ENCODE data around the gene CROCC2.

DNA sequence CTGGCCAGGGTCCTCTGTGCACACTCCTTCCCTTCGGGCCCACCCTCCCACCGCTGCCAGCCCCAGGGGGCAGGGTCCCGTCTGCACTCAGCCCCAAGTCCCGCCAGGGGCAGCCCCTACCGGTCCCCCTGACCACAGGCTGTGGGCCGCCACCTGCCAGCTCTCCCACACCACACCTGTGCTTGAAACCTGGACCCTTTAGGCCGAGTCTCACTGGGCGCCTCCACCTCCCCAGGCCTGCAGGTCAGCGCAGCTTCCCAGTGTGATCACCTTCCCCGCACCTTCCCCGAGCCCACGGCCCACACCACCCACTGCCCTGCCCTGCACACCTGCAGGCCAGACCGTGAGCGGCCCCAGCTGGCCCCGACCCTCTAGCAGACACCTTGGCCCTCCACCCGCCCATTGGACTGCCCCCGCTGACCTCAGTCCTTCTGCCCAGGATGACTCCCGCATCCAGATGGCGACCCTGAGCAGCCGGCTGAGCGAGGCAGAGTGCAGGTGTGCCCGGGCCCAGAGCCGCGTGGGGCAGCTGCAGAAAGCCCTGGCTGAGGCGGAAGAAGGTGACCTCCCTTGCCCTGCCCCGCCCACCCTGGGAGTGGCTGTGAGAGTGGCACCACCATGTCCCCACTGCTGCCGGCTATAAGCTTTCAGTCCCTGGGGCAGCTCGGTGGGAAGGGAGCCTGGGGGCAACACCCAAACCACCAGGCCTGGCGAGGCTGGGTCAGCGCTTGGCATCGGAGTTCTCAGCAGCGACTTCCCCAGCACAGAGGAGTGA lies 61.0 kb downstream of the CROCC2 start:
- TF ChIP-seq POLR2A (IDR thresholded peaks at IDR 0.05): no peak
- TF ChIP-seq, protein P1, sequence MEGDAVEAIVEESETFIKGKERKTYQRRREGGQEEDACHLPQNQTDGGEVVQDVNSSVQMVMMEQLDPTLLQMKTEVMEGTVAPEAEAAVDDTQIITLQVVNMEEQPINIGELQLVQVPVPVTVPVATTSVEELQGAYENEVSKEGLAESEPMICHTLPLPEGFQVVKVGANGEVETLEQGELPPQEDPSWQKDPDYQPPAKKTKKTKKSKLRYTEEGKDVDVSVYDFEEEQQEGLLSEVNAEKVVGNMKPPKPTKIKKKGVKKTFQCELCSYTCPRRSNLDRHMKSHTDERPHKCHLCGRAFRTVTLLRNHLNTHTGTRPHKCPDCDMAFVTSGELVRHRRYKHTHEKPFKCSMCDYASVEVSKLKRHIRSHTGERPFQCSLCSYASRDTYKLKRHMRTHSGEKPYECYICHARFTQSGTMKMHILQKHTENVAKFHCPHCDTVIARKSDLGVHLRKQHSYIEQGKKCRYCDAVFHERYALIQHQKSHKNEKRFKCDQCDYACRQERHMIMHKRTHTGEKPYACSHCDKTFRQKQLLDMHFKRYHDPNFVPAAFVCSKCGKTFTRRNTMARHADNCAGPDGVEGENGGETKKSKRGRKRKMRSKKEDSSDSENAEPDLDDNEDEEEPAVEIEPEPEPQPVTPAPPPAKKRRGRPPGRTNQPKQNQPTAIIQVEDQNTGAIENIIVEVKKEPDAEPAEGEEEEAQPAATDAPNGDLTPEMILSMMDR (IDR thresholded peaks at IDR 0.05): no peak

Measured in sigmoid colon (tissue), 3 donors.